Endothelial cell of umbilical vein (primary cell): Measurements from ENCODE around the gene KIFC3. TPM values are rescaled to one million over a fixed set of nuclear protein-coding genes. Genes with fewer than 3 reads are reported as not detected.
A peak's percentile ranks its signal among the peaks of the same experiment; 100 is the strongest.

Experiments
- Bru-seq: library from RNA; stranded (reverse); fragments of 400-500 nt; gene quantifications from one replicate; lab custom pipeline; 2021; lab: Mats Ljungman, UMichigan
- BruChase-seq, 2 experiments: library from RNA; stranded (reverse); fragments of 400-500 nt; gene quantifications; one replicate each; lab custom pipeline; 2021; lab: Mats Ljungman, UMichigan
- BruUV-seq: library from RNA; stranded (reverse); fragments of 400-500 nt; replicated peaks from 2 replicates; lab custom pipeline; 2021; lab: Mats Ljungman, UMichigan
- CTCF ChIA-PET: fragments of 300-600, 350-600 bp; sonication (Branson Sonifier 250); formaldehyde crosslinking; loops from one replicate; lab custom pipeline; 2021; ENCODE audit warnings: antibody characterized with exemption, inconsistent platforms; lab: Charles Lee
- POLR2A ChIA-PET: fragments of 300-600, 350-600 bp; sonication (Branson Sonifier 250); formaldehyde crosslinking; loops from one replicate; lab custom pipeline; 2021; ENCODE audit warnings: antibody characterized with exemption, inconsistent platforms; lab: Charles Lee
- DNase-seq: peaks from one replicate; pipeline ENCODE4 v3.0.0-alpha.2; 2011; ENCODE audit warnings: low read depth, low spot score
- FAIRE-seq: peaks from 2 replicates; lab custom pipeline; 2011; peaks lifted over from hg19 to GRCh38; lab: Jason Lieb, UNC
- H2AFZ ChIP-seq: 2 replicates; pipeline ENCODE4 v1.6.0; 2012; ENCODE audit warnings: low read depth, low read length, control low read depth, inconsistent platforms
- H3K27ac ChIP-seq: 2 replicates; pipeline ENCODE4 v1.5.1; 2011; ENCODE audit warnings: low read depth, mild to moderate bottlenecking, control low read depth, low read length, moderate library complexity; ENCODE audit not compliant: insufficient read depth
- H3K27me3 ChIP-seq, 2 experiments: 2 replicates each; pipeline versions ENCODE4 v1.6.0 to v1.6.1; 2011; ENCODE audit warnings: low read length in 2 of 2, mixed read lengths in 1 of 2; ENCODE audit not compliant: control insufficient read depth in 2 of 2, insufficient read depth in 2 of 2
- H3K36me3 ChIP-seq, 2 experiments: 2 replicates in 1 of 2; 3 replicates in 1 of 2; pipeline ENCODE4 v1.5.1; 2011; ENCODE audit warnings: low read length in 2 of 2, mild to moderate bottlenecking in 1 of 2, moderate library complexity in 1 of 2; ENCODE audit not compliant: control insufficient read depth in 2 of 2, insufficient read depth in 2 of 2; ENCODE audit errors: extremely low read depth in 1 of 2
- H3K4me1 ChIP-seq: 3 replicates; pipeline ENCODE4 v1.5.1; 2011; ENCODE audit warnings: mild to moderate bottlenecking, low read length; ENCODE audit not compliant: control insufficient read depth, insufficient read depth; ENCODE audit errors: extremely low read depth
- H3K4me2 ChIP-seq: 2 replicates; pipeline ENCODE4 v1.6.1; 2011; ENCODE audit warnings: low read length, control low read depth, mixed read lengths; ENCODE audit not compliant: insufficient read depth
- H3K4me3 ChIP-seq, 3 experiments: fragments of 200-600 bp in 1 of 3; sonication (generic), shearing (Covaris generic) in 1 of 3; replicated peaks in 1 of 3; 2 replicates each; pipeline ENCODE4 v1.5.1; 2011 to 2016; ENCODE audit warnings: control low read depth in 3 of 3, low read length in 3 of 3, mild to moderate bottlenecking in 2 of 3, inconsistent platforms in 1 of 3, low read depth in 1 of 3, moderate library complexity in 1 of 3; ENCODE audit not compliant: insufficient read depth in 1 of 3
- H3K79me2 ChIP-seq: 2 replicates; pipeline ENCODE4 v1.6.0; 2012; ENCODE audit warnings: low read length, inconsistent platforms; ENCODE audit not compliant: control insufficient read depth, insufficient read depth
- H3K9ac ChIP-seq: replicated peaks from 2 replicates; pipeline ENCODE3; 2011; ENCODE audit warnings: low read length, control low read depth; ENCODE audit not compliant: insufficient read depth; ENCODE audit errors: extremely low read depth
- H3K9me1 ChIP-seq: replicated peaks from 3 replicates; pipeline ENCODE4 v1.6.0; 2011; ENCODE audit warnings: mild to moderate bottlenecking, low read length; ENCODE audit not compliant: control insufficient read depth, insufficient read depth; ENCODE audit errors: extremely low read depth
- H3K9me3 ChIP-seq: replicated peaks from 2 replicates; pipeline ENCODE4 v1.5.1; 2012; ENCODE audit warnings: low read length, inconsistent platforms; ENCODE audit not compliant: control insufficient read depth, insufficient read depth
- H4K20me1 ChIP-seq: replicated peaks from 2 replicates; pipeline ENCODE3; 2011; ENCODE audit warnings: mild to moderate bottlenecking, low read length; ENCODE audit not compliant: control insufficient read depth, insufficient read depth; ENCODE audit errors: extremely low read depth
- EZH2 ChIP-seq: IDR thresholded peaks from 2 replicates; pipeline ENCODE4 v1.6.1; 2012; ENCODE audit warnings: borderline replicate concordance, low read depth, mild to moderate bottlenecking, moderate library complexity, low read length, inconsistent platforms; ENCODE audit not compliant: severe bottlenecking
- FOS ChIP-seq: IDR thresholded peaks from 2 replicates; pipeline ENCODE4 v1.6.1; 2011; ENCODE audit warnings: mild to moderate bottlenecking, low read length, moderate library complexity, borderline replicate concordance; ENCODE audit not compliant: insufficient read depth
- GATA2 ChIP-seq: IDR thresholded peaks from 2 replicates; pipeline ENCODE4 v1.7.0; 2011; ENCODE audit warnings: low read depth, mild to moderate bottlenecking, moderate library complexity, mixed read lengths, low read length; ENCODE audit not compliant: insufficient read length, insufficient read depth
- JUN ChIP-seq: IDR thresholded peaks from 2 replicates; pipeline ENCODE4 v1.6.1; 2011; ENCODE audit warnings: borderline replicate concordance, low read depth; ENCODE audit not compliant: insufficient read length, insufficient read depth
- MYC ChIP-seq: IDR thresholded peaks from one replicate; pipeline ENCODE4 v1.6.1; 2011; ENCODE audit warnings: mild to moderate bottlenecking, low read depth, low read length
- POLR2A ChIP-seq: IDR thresholded peaks from 2 replicates; pipeline ENCODE4 v1.6.1; 2012; ENCODE audit warnings: low read depth, mild to moderate bottlenecking, control low read depth, low read length
- POLR2AphosphoS5 ChIP-seq: IDR thresholded peaks from 2 replicates; pipeline ENCODE4 v1.6.1; 2012; ENCODE audit warnings: low read depth, mild to moderate bottlenecking, control low read depth, low read length, moderate library complexity; ENCODE audit not compliant: insufficient read depth
- dilution Hi-C: fragments of 300-500 bp; cut with MboI; formaldehyde crosslinking; loops from one replicate; pipeline ENCODE4 v1.15.0; 2019; ENCODE audit warnings: low sequenced_read_pairs; ENCODE audit not compliant: extremely low pct_ligation_motif_present
- intact Hi-C: fragments of 100-400 bp; cut with micrococcal nuclease; formaldehyde crosslinking; loops from one replicate; pipeline ENCODE4 v1.10.0; 2022
- long read RNA-seq: library from polyadenylated mRNA; stranded (forward); transcript quantifications from one replicate; pipeline ENCODE4 v2.0.0, GENCODE V29; 2021
- polyA minus RNA-seq, 3 experiments: library from RNA; depleted of rRNA, polyadenylated mRNA; stranded (reverse); fragments of >200 nt; gene quantifications; 1 replicate in 1 of 3; 2 replicates in 2 of 3; pipeline ENCODE4 v1.2.3, GENCODE V29; 2011
- polyA plus RNA-seq, 4 experiments: library from polyadenylated mRNA; depleted of rRNA in 3 of 4; stranded (reverse) in 3 of 4; unstranded in 1 of 4; fragments of >200 nt; gene quantifications; 2 replicates each; pipeline versions ENCODE4 v1.2.1 to v1.2.3, GENCODE V29; 2011 to 2012; ENCODE audit warnings: missing spikeins in 1 of 4
- total RNA-seq: library from RNA; stranded (reverse); gene quantifications from 2 replicates; pipeline ENCODE4 v1.2.3, GENCODE V29; 2021
- TF ChIP-seq, protein P1 (sequence below), 2 donors: IDR thresholded peaks; 1 replicate in 1 of 2; 2 replicates in 1 of 2; pipeline ENCODE4 v1.5.1; 2011; ENCODE audit warnings: low read length in 2 of 2, mild to moderate bottlenecking in 2 of 2, moderate library complexity in 2 of 2, control low read depth in 1 of 2, inconsistent platforms in 1 of 2, low read depth in 1 of 2; ENCODE audit not compliant: insufficient read depth in 1 of 2; ENCODE audit errors: extremely low read depth in 1 of 2
- TF ChIP-seq, protein P2 (sequence below): IDR thresholded peaks from 2 replicates; pipeline ENCODE4 v1.6.1; 2011; ENCODE audit not compliant: insufficient read depth, insufficient read length

Gene KIFC3, protein sequence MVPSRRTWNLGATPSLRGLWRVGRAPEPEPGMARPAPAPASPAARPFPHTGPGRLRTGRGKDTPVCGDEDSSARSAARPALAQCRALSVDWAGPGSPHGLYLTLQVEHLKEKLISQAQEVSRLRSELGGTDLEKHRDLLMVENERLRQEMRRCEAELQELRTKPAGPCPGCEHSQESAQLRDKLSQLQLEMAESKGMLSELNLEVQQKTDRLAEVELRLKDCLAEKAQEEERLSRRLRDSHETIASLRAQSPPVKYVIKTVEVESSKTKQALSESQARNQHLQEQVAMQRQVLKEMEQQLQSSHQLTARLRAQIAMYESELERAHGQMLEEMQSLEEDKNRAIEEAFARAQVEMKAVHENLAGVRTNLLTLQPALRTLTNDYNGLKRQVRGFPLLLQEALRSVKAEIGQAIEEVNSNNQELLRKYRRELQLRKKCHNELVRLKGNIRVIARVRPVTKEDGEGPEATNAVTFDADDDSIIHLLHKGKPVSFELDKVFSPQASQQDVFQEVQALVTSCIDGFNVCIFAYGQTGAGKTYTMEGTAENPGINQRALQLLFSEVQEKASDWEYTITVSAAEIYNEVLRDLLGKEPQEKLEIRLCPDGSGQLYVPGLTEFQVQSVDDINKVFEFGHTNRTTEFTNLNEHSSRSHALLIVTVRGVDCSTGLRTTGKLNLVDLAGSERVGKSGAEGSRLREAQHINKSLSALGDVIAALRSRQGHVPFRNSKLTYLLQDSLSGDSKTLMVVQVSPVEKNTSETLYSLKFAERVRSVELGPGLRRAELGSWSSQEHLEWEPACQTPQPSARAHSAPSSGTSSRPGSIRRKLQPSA
- total RNA-seq (56.7 and 62.2 TPM in 2 replicates), polyA plus RNA-seq (36.3 and 38.1 TPM in 2 replicates), polyA minus RNA-seq (45.8 and 50.4 TPM in 2 replicates), Bru-seq, nascent RNA (percentile 63 among the genes with signal in this experiment), BruChase-seq, experiment 1, labeled RNA remaining after a 6-hour chase (percentile 72 among the genes with signal in this experiment), BruChase-seq, experiment 2, labeled RNA remaining after a 2-hour chase (percentile 69 among the genes with signal in this experiment)
- polyA plus RNA-seq (2011; cell fraction: cytosol; rRNA removed), result 27.7 and 43.4 TPM in 2 replicates
- polyA plus RNA-seq (2011; cell fraction: nucleus; rRNA removed), result 93.6 and 104 TPM in 2 replicates
- 31.9 and 37.4 TPM in 2 replicates for polyA plus RNA-seq (2012)
- polyA minus RNA-seq (2011; cell fraction: cytosol; rRNA and poly(A)+ RNA removed), result 55.7 TPM
- polyA minus RNA-seq (2011; cell fraction: nucleus; rRNA and poly(A)+ RNA removed), result 42.3 and 60.9 TPM in 2 replicates
- long read RNA-seq, transcript KIFC3-203 (20 exons, 3,379 nt), result major isoform, 61 of 153 reads
- long read RNA-seq, partial matches to known transcripts, result 33 of 153 reads
- long read RNA-seq, other reads (novel, unspliced or antisense), result 55 of 153 reads

DNA sequence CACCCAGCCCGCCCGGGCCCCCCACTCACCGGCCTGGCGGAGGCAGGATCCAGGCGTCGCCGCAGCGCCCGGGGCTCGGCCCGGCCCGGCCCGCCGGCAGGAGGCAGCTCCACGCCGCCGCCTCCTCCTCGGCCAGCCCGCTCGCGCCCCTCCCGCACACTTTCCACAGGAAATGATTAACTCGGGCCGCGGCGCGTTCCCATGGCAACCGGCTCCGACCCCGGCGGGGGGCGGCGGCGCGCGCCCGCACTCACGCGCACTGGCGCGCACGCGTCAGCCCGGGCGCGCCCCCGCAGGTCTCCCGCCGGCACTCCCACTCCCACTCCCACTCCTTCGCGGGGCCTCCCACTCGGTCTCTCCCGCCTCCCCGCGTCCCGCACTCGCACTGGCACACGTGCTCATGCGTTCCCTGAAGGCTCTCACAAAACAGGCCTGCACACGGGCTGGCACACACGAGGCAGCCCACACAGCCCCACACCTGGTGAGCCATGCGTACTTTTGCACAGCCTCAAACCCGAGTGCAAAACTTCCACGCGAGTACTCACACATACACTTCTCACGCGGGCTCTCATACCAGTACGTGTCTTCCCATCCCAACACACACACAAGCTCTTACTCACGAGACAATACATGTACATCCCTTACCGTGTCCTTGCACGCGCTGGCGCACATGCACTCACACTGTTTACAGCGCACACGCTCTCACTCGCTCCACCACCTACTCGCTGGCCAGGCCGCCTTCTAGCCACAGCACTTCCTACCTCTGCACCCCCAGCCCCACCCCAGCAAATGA lies at the start of gene KIFC3:
TSS of gene KIFC3 (minus strand) at position 151 of the 793 bp plus-strand sequence. CDS start 4,248 bp downstream, outside the sequence.
- intact Hi-C loops, result loop anchor here (1.0 to 5.0 kb wide), 2 partner anchors 45 to 90 kb away; no protein-coding TSS in a partner anchor
- H3K27ac ChIP-seq, result peak within 1 kb of the TSS; percentile 84
- peak within 1 kb of the TSS; percentile 87 for H3K9ac ChIP-seq
- no peaks in the 10 kb centered on the region for H3K9me1 ChIP-seq
- H3K4me3 ChIP-seq, result peak within 1 kb of the TSS; percentile 52 to 70 (median 68)
- H3K4me2 ChIP-seq, result peak within 1 kb of the TSS; percentile 84
- no peaks in the 10 kb centered on the region for H4K20me1 ChIP-seq
- H3K79me2 ChIP-seq, result peaks cover 14% of the 10 kb centered on the region
- POLR2A ChIA-PET, result no interaction called here
- peak within 1 kb of the TSS; percentile 42 for H2AFZ ChIP-seq
- no TSS peak for BruUV-seq
- peaks cover 25% of the 10 kb centered on the region for H3K4me1 ChIP-seq
- no peaks in the 10 kb centered on the region for H3K9me3 ChIP-seq
- DNase-seq, result peak; percentile 78
- FAIRE-seq, result peak; percentile 76
- dilution Hi-C loops, result no loop called here
- no peaks in the 10 kb centered on the region for H3K27me3 ChIP-seq
- TF ChIP-seq MYC (no peak), JUN (no peak), EZH2 (no peak), GATA2 (no peak), POLR2AphosphoS5 (peak; percentile 90), FOS (peak; percentile 63), POLR2A (peak; percentile 63)
- TF ChIP-seq, protein P1, sequence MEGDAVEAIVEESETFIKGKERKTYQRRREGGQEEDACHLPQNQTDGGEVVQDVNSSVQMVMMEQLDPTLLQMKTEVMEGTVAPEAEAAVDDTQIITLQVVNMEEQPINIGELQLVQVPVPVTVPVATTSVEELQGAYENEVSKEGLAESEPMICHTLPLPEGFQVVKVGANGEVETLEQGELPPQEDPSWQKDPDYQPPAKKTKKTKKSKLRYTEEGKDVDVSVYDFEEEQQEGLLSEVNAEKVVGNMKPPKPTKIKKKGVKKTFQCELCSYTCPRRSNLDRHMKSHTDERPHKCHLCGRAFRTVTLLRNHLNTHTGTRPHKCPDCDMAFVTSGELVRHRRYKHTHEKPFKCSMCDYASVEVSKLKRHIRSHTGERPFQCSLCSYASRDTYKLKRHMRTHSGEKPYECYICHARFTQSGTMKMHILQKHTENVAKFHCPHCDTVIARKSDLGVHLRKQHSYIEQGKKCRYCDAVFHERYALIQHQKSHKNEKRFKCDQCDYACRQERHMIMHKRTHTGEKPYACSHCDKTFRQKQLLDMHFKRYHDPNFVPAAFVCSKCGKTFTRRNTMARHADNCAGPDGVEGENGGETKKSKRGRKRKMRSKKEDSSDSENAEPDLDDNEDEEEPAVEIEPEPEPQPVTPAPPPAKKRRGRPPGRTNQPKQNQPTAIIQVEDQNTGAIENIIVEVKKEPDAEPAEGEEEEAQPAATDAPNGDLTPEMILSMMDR (IDR thresholded peaks at IDR 0.05; ENCODE audit: extremely low read depth in 1 of 2, insufficient read depth in 1 of 2, low read depth in 1 of 2, low read length in 2 of 2), result no peak
- TF ChIP-seq, protein P2, sequence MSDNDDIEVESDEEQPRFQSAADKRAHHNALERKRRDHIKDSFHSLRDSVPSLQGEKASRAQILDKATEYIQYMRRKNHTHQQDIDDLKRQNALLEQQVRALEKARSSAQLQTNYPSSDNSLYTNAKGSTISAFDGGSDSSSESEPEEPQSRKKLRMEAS, result peak; percentile 6
- CTCF ChIA-PET, result interaction anchor here (0.6 to 4.3 kb wide), 7 partner anchors 12 to 226 kb away, joined by 3 to 29 read pairs (median 3); no protein-coding TSS in a partner anchor
- H3K36me3 ChIP-seq, result no peaks in the 10 kb centered on the region
